H1 (cell line): Measurements from ENCODE around the gene BNIP2. TPM values are rescaled to one million over a fixed set of nuclear protein-coding genes. Genes with fewer than 3 reads are reported as not detected.

Experiments
- CTCF ChIA-PET: fragments of 300-600 bp; sonication (Branson Sonifier 250); formaldehyde crosslinking; loops from one replicate; lab custom pipeline; 2021; ENCODE audit not compliant: partially characterized antibody; lab: Charles Lee
- POLR2A ChIA-PET: fragments of 300-600 bp; sonication (Branson Sonifier 250); formaldehyde crosslinking; loops from one replicate; lab custom pipeline; 2021; ENCODE audit warnings: inconsistent platforms; ENCODE audit not compliant: partially characterized antibody; lab: Charles Lee
- DNase-seq, 2 experiments: peaks; one replicate each; pipeline versions ENCODE4 v3.0.0 to v3.0.0-alpha.2; 2010 to 2022; ENCODE audit warnings: low spot score in 2 of 2, low read depth in 1 of 2, mixed read lengths in 1 of 2
- FAIRE-seq: peaks from 2 replicates; lab custom pipeline; 2011; peaks lifted over from hg19 to GRCh38; lab: Jason Lieb, UNC
- H2AFZ ChIP-seq: 2 replicates; pipeline ENCODE4 v1.8.1; 2012; ENCODE audit warnings: low read length, inconsistent platforms
- H2AK5ac ChIP-seq: 2 replicates; pipeline ENCODE4 v1.6.1; 2013; ENCODE audit warnings: low read depth, low read length
- H2BK120ac ChIP-seq: replicated peaks from 2 replicates; pipeline ENCODE3; 2013; ENCODE audit warnings: low read depth, low read length, inconsistent platforms
- H2BK12ac ChIP-seq: 2 replicates; pipeline ENCODE4 v1.6.1; 2013; ENCODE audit warnings: low read depth, low read length
- H2BK15ac ChIP-seq: 2 replicates; pipeline ENCODE4 v1.6.1; 2013; ENCODE audit warnings: low read length
- H2BK20ac ChIP-seq: 2 replicates; pipeline ENCODE4 v1.6.1; 2013; ENCODE audit warnings: low read length
- H2BK5ac ChIP-seq: 2 replicates; pipeline ENCODE4 v1.6.1; 2013; ENCODE audit warnings: low read depth, low read length
- H3K14ac ChIP-seq: 2 replicates; pipeline ENCODE4 v1.6.1; 2013; ENCODE audit warnings: inconsistent platforms; ENCODE audit not compliant: insufficient read length
- H3K18ac ChIP-seq: 2 replicates; pipeline ENCODE4 v1.6.1; 2013; ENCODE audit warnings: low read length; ENCODE audit errors: extremely low read depth
- H3K23ac ChIP-seq: 2 replicates; pipeline ENCODE4 v1.6.1; 2013; ENCODE audit warnings: inconsistent platforms; ENCODE audit not compliant: insufficient read length
- H3K23me2 ChIP-seq: 2 replicates; pipeline ENCODE4 v1.6.1; 2013; ENCODE audit warnings: low read depth, low read length
- H3K27ac ChIP-seq: 2 replicates; pipeline ENCODE4 v1.6.1; 2011; ENCODE audit warnings: low read depth, low read length, inconsistent platforms
- H3K27me3 ChIP-seq, 4 experiments: replicated peaks in 1 of 4; 1 replicate in 1 of 4; 2 replicates in 3 of 4; pipeline versions ENCODE4 v1.6.1 to v1.8.1; 2011 to 2013; ENCODE audit warnings: low read length in 3 of 4, mild to moderate bottlenecking in 3 of 4, inconsistent platforms in 2 of 4, mixed read lengths in 2 of 4, moderate library complexity in 1 of 4; ENCODE audit not compliant: control insufficient read depth in 3 of 4, insufficient read depth in 3 of 4; ENCODE audit errors: extremely low read depth in 1 of 4
- H3K36me3 ChIP-seq, 4 experiments: 2 replicates each; pipeline versions ENCODE4 v1.6.1 to v1.8.1; 2011 to 2013; ENCODE audit warnings: mild to moderate bottlenecking in 4 of 4, low read length in 3 of 4, moderate library complexity in 2 of 4, control low read depth in 1 of 4, inconsistent platforms in 1 of 4; ENCODE audit not compliant: insufficient read depth in 4 of 4, control insufficient read depth in 2 of 4
- H3K4ac ChIP-seq: replicated peaks from 2 replicates; pipeline ENCODE3; 2013; ENCODE audit warnings: low read length, low read depth, mixed read lengths, inconsistent platforms; ENCODE audit not compliant: insufficient read length
- H3K4me1 ChIP-seq, 4 experiments: replicated peaks in 1 of 4; 1 replicate in 1 of 4; 2 replicates in 3 of 4; pipeline versions ENCODE4 v1.6.1 to v1.8.1; 2011 to 2013; ENCODE audit warnings: low read length in 3 of 4, inconsistent platforms in 2 of 4, mixed read lengths in 1 of 4; ENCODE audit not compliant: insufficient read depth in 4 of 4, control insufficient read depth in 3 of 4
- H3K4me2 ChIP-seq, 2 experiments: 2 replicates each; pipeline versions ENCODE4 v1.6.1 to v1.8.1; 2011 to 2013; ENCODE audit warnings: low read depth in 2 of 2, low read length in 2 of 2, control low read depth in 1 of 2, inconsistent platforms in 1 of 2, mild to moderate bottlenecking in 1 of 2; ENCODE audit not compliant: insufficient read depth in 1 of 2
- H3K4me3 ChIP-seq, 4 experiments: fragments of 200-600, 300-600 bp in 1 of 4; sonication (generic), shearing (Covaris generic), sonication (Bioruptor Twin) in 1 of 4; 2 replicates each; pipeline versions ENCODE4 v1.5.1 to v1.8.1; 2011 to 2016; ENCODE audit warnings: low read length in 4 of 4, low read depth in 3 of 4, control low read depth in 2 of 4, inconsistent platforms in 2 of 4, mild to moderate bottlenecking in 2 of 4, mixed read lengths in 1 of 4, moderate library complexity in 1 of 4; ENCODE audit not compliant: insufficient read depth in 2 of 4; ENCODE audit errors: extremely low read depth in 1 of 4
- H3K56ac ChIP-seq: replicated peaks from 2 replicates; pipeline ENCODE3; 2013; ENCODE audit warnings: low read depth, mild to moderate bottlenecking, mixed read lengths, low read length, inconsistent platforms; ENCODE audit not compliant: insufficient read length
- H3K79me1 ChIP-seq: 2 replicates; pipeline ENCODE4 v1.6.1; 2013; ENCODE audit warnings: low read depth, low read length, control low read depth
- H3K79me2 ChIP-seq, 2 experiments: 2 replicates each; pipeline versions ENCODE4 v1.6.1 to v1.8.1; 2012 to 2013; ENCODE audit warnings: low read length in 2 of 2, mild to moderate bottlenecking in 2 of 2, inconsistent platforms in 1 of 2; ENCODE audit not compliant: insufficient read depth in 2 of 2, control insufficient read depth in 1 of 2
- H3K9ac ChIP-seq, 4 experiments: replicated peaks in 1 of 4; 1 replicate in 1 of 4; 2 replicates in 3 of 4; pipeline versions ENCODE4 v1.6.1 to v1.8.1; 2011 to 2013; ENCODE audit warnings: low read depth in 3 of 4, low read length in 3 of 4, control low read depth in 2 of 4, mild to moderate bottlenecking in 2 of 4, moderate library complexity in 2 of 4, inconsistent platforms in 1 of 4; ENCODE audit errors: extremely low read depth in 1 of 4
- H3K9me3 ChIP-seq, 2 experiments: 2 replicates each; pipeline versions ENCODE4 v1.6.1 to v1.8.1; 2012 to 2013; ENCODE audit warnings: mild to moderate bottlenecking in 2 of 2, moderate library complexity in 2 of 2, control low read depth in 1 of 2, inconsistent platforms in 1 of 2, low read depth in 1 of 2, low read length in 1 of 2, mixed read lengths in 1 of 2; ENCODE audit not compliant: insufficient read depth in 2 of 2
- H4K20me1 ChIP-seq, 2 experiments: replicated peaks in 1 of 2; 2 replicates each; pipeline versions ENCODE3 to v1.8.1; 2011 to 2013; ENCODE audit warnings: inconsistent platforms in 2 of 2, low read length in 2 of 2, mild to moderate bottlenecking in 1 of 2; ENCODE audit not compliant: insufficient read depth in 2 of 2, control insufficient read depth in 1 of 2
- H4K5ac ChIP-seq: 2 replicates; pipeline ENCODE4 v1.6.1; 2013; ENCODE audit warnings: low read length, low read depth, mixed read lengths, inconsistent platforms; ENCODE audit not compliant: insufficient read length
- H4K8ac ChIP-seq: 2 replicates; pipeline ENCODE4 v1.8.0; 2013; ENCODE audit warnings: mild to moderate bottlenecking, moderate library complexity, low read length, inconsistent platforms; ENCODE audit not compliant: insufficient read depth; ENCODE audit errors: extremely low read depth
- H4K91ac ChIP-seq: replicated peaks from 2 replicates; pipeline ENCODE3; 2013; ENCODE audit warnings: low read length, mixed read lengths, inconsistent platforms; ENCODE audit not compliant: insufficient read length
- RAD21 ChIP-seq, 2 experiments: IDR thresholded peaks in 1 of 2; conservative IDR thresholded peaks in 1 of 2; 2 replicates each; pipeline ENCODE4 v1.6.1; 2011; ENCODE audit warnings: low read depth in 2 of 2, low read length in 2 of 2, improper control_type of control experiment in 1 of 2, inconsistent platforms in 1 of 2, mild to moderate bottlenecking in 1 of 2, moderate library complexity in 1 of 2
- ZNF274 ChIP-seq: IDR thresholded peaks from 2 replicates; pipeline ENCODE4 v1.7.0; 2012; ENCODE audit warnings: low read length, borderline replicate concordance; ENCODE audit errors: extremely low read depth
- WGBS, 2 experiments: shearing (Covaris generic) in 1 of 2; methylation state at CpG; one replicate each; pipeline versions ENCODE4 v1.1.6 to v1.1.7; 2013 to 2015; ENCODE audit warnings: low lambda C conversion rate in 2 of 2, mixed read lengths in 2 of 2, inconsistent platforms in 1 of 2, low coverage in 1 of 2, missing lambda C conversion rate in 1 of 2; ENCODE audit not compliant: insufficient replicate concordance in 2 of 2, insufficient coverage in 1 of 2, insufficient read length in 1 of 2; ENCODE audit errors: extremely low coverage in 1 of 2, missing lambda C conversion rate in 1 of 2; 5-methylcytosine and 5-hydroxymethylcytosine counted together
- polyA plus RNA-seq, 7 experiments: library from polyadenylated mRNA; depleted of rRNA in 3 of 7; stranded (reverse) in 5 of 7; unstranded in 2 of 7; fragments of >200 nt in 5 of 7; fragments of 200-250 nt in 2 of 7; gene quantifications; 1 replicate in 5 of 7; 2 replicates in 1 of 7; 4 replicates in 1 of 7; pipeline versions ENCODE4 v1.2.1 to v1.2.3, GENCODE V29; 2011 to 2013; ENCODE audit warnings: missing spikeins in 2 of 7, mixed read lengths in 2 of 7
- total RNA-seq: library from RNA; stranded (reverse); fragmentation: NEBNext Ultra II Directional; extraction: Animal tissue kit (Norgen Biotek cat#: 25700); gene quantifications from 2 replicates; pipeline ENCODE4 v1.2.1, GENCODE V29; 2021
- TF ChIP-seq, protein P1 (sequence below), 3 experiments: IDR thresholded peaks; 1 replicate in 2 of 3; 2 replicates in 1 of 3; pipeline versions ENCODE4 v1.5.1 to v1.6.1; 2011; ENCODE audit warnings: low read length in 3 of 3, mild to moderate bottlenecking in 3 of 3, inconsistent platforms in 2 of 3, low read depth in 1 of 3, moderate library complexity in 1 of 3; ENCODE audit not compliant: insufficient read depth in 1 of 3; ENCODE audit errors: control extremely low read depth in 1 of 3

BNIP2 gene
- total and polyA plus RNA-seq, 2 of the 8 experiments (the other 6 are each of a cell fraction or from before 2014, with no cell fraction given): 11.8 to 40.6 TPM

DNA sequence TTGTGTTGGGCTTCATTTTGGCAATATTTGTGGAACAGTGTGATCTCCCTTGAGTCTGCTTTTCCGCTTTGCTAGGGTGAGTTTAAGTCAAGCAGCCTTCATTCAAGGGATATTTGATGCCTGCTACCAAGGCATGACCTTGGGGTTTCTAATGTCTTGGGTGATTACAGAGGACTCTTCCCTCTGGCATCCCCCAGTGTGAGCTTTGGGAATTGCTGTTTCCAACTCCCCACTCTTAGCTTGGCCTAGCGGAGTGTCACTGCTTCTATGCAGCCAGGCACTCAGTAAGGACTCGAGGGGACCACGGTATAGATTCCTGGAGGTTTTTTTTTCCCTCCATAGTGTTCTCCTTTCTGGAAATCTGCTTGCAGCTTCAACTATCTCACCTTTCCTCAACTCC is 56.4 kb downstream of the BNIP2 start:
- no peak overlapping the region for H3K4me2 ChIP-seq
- no peaks in the 10 kb centered on the region for H3K79me2 ChIP-seq
- TF ChIP-seq RAD21 (IDR thresholded peaks at IDR 0.05 in 1 of 2, conservative IDR thresholded peaks at IDR 0.05 in 1 of 2; ENCODE audit: low read depth in 2 of 2, low read length in 2 of 2) (peak; percentile 80 to 86), ZNF274 (no peak)
- TF ChIP-seq, protein P1, sequence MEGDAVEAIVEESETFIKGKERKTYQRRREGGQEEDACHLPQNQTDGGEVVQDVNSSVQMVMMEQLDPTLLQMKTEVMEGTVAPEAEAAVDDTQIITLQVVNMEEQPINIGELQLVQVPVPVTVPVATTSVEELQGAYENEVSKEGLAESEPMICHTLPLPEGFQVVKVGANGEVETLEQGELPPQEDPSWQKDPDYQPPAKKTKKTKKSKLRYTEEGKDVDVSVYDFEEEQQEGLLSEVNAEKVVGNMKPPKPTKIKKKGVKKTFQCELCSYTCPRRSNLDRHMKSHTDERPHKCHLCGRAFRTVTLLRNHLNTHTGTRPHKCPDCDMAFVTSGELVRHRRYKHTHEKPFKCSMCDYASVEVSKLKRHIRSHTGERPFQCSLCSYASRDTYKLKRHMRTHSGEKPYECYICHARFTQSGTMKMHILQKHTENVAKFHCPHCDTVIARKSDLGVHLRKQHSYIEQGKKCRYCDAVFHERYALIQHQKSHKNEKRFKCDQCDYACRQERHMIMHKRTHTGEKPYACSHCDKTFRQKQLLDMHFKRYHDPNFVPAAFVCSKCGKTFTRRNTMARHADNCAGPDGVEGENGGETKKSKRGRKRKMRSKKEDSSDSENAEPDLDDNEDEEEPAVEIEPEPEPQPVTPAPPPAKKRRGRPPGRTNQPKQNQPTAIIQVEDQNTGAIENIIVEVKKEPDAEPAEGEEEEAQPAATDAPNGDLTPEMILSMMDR (IDR thresholded peaks at IDR 0.05; ENCODE audit: control extremely low read depth in 1 of 3, insufficient read depth in 1 of 3, low read depth in 1 of 3, low read length in 3 of 3): peak; percentile 58 to 81 (median 81)
- no peaks in the 10 kb centered on the region for H3K27me3 ChIP-seq
- no peak overlapping the region for H2AK5ac ChIP-seq
- H3K9me3 ChIP-seq: no peaks in the 10 kb centered on the region
- FAIRE-seq (peak; percentile 91), DNase-seq (peak; percentile 33 to 64)
- no peak overlapping the region for H3K14ac ChIP-seq
- H2BK20ac ChIP-seq: no peak overlapping the region
- H2BK12ac ChIP-seq: no peak overlapping the region
- H2BK15ac ChIP-seq: no peak overlapping the region
- no peak overlapping the region for H2AFZ ChIP-seq
- H3K18ac ChIP-seq: no peak overlapping the region
- no peaks in the 10 kb centered on the region for H3K4me1 ChIP-seq
- H3K23me2 ChIP-seq: no peaks in the 10 kb centered on the region
- no peaks in the 10 kb centered on the region for H4K20me1 ChIP-seq
- no peak overlapping the region for H3K4ac ChIP-seq
- H2BK5ac ChIP-seq: no peak overlapping the region
- no peak overlapping the region for H3K9ac ChIP-seq
- H4K5ac ChIP-seq: no peak overlapping the region
- 50% methylated on average over 4 of the region's 4 CpGs; no CpG with 5 or more reads in 1 of the 2 experiments for WGBS, 2 experiments
- ChIA-PET POLR2A (interaction anchor here (0.7 to 1.2 kb wide), 3 partner anchors 23 to 433 kb away, joined by 3 to 5 read pairs (median 3); no protein-coding TSS in a partner anchor), CTCF (interaction anchor here (0.6 to 7.4 kb wide), 24 partner anchors 9 to 564 kb away, joined by 3 to 92 read pairs (median 4); no protein-coding TSS in a partner anchor)
- H4K91ac ChIP-seq: no peak overlapping the region
- H3K79me1 ChIP-seq: no peaks in the 10 kb centered on the region
- no peak overlapping the region for H3K23ac ChIP-seq
- H3K27ac ChIP-seq: no peak overlapping the region
- no peak overlapping the region for H3K56ac ChIP-seq
- H3K36me3 ChIP-seq: no peaks in the 10 kb centered on the region
- H3K4me3 ChIP-seq: no peak overlapping the region
- no peak overlapping the region for H2BK120ac ChIP-seq
- H4K8ac ChIP-seq: no peak overlapping the region
